A549 (cell line): Measurements from ENCODE around the gene TSPAN33.

Experiments
- CTCF ChIP-seq: fragments of >200 bp; sonication (Bioruptor Twin); formaldehyde crosslinking; IDR thresholded peaks from 3 replicates; pipeline ENCODE4 v1.5.1; 2016
- HMGXB4 ChIP-seq: fragments of 250-450 bp; sonication (Bioruptor Pico); IDR thresholded peaks from 2 replicates; pipeline ENCODE4 v1.5.0; 2021; ENCODE audit warnings: mild to moderate bottlenecking, moderate library complexity, borderline replicate concordance
- PBX3 ChIP-seq: IDR thresholded peaks from 2 replicates; pipeline ENCODE4 v1.6.1; 2012

GRCh38 chr7:129098409-129099084, 46.0 kb upstream of the TSPAN33 start:
- TF ChIP-seq PBX3: no peak
- no peak for TF ChIP-seq CTCF
- no peak for TF ChIP-seq HMGXB4 (CRISPR knock-in tag)
